Measurements from ENCODE around the gene SLC15A5.
A peak's percentile ranks its signal among the peaks of the same experiment; 100 is the strongest.

The SLC15A5 gene

GRCh38 chr12:16163146-16163545 lies 114.3 kb downstream of the SLC15A5 start:
- no peak for TF ChIP-seq POLR2AphosphoS5 (IDR thresholded peaks at IDR 0.05; ENCODE audit: borderline replicate concordance, low read depth, low read length)
- no peak for TF ChIP-seq EZH2 (IDR thresholded peaks at IDR 0.05)
- TF ChIP-seq FOXP2 (optimal IDR thresholded peaks at IDR 0.05; ENCODE audit: control extremely low read depth, extremely low read length, insufficient read depth), result no peak
- Histone ChIP-seq H3K4me3 (peak overlapping the region; percentile 30), H3K9ac (ENCODE audit: insufficient read length) (no peak overlapping the region), H3K9me3 (ENCODE audit: low read depth, low read length) (no peaks in the 10 kb centered on the region), H3K27ac (no peak overlapping the region), H3K36me3 (ENCODE audit: insufficient read depth, low read length) (no peaks in the 10 kb centered on the region)
- no peak for DNase-seq (ENCODE audit: low read depth, low spot score)

GRCh38 chr12:16159571-16159970 lies 117.9 kb downstream of the SLC15A5 start:
- Histone ChIP-seq H3K36me3 (ENCODE audit: insufficient read depth, low read length) (no peaks in the 10 kb centered on the region), H3K4me3 (no peak overlapping the region), H3K9ac (ENCODE audit: insufficient read length) (no peak overlapping the region), H3K9me3 (ENCODE audit: low read depth, low read length) (no peaks in the 10 kb centered on the region), H3K27ac (no peak overlapping the region)
- TF ChIP-seq FOXP2 (optimal IDR thresholded peaks at IDR 0.05; ENCODE audit: control extremely low read depth, extremely low read length, insufficient read depth) (no peak), EZH2 (IDR thresholded peaks at IDR 0.05) (no peak), POLR2AphosphoS5 (IDR thresholded peaks at IDR 0.05; ENCODE audit: borderline replicate concordance, low read depth, low read length) (no peak)
- DNase-seq (ENCODE audit: low read depth, low spot score), result no peak

GRCh38 chr12:16158050-16158449 lies 119.4 kb downstream of the SLC15A5 start:
- Histone ChIP-seq H3K4me3 (no peak overlapping the region), H3K9ac (ENCODE audit: insufficient read length) (no peak overlapping the region), H3K36me3 (ENCODE audit: insufficient read depth, low read length) (no peaks in the 10 kb centered on the region), H3K27ac (no peak overlapping the region), H3K9me3 (ENCODE audit: low read depth, low read length) (no peaks in the 10 kb centered on the region)
- TF ChIP-seq FOXP2 (optimal IDR thresholded peaks at IDR 0.05; ENCODE audit: control extremely low read depth, extremely low read length, insufficient read depth) (no peak), EZH2 (IDR thresholded peaks at IDR 0.05) (no peak), POLR2AphosphoS5 (IDR thresholded peaks at IDR 0.05; ENCODE audit: borderline replicate concordance, low read depth, low read length) (no peak)
- no peak for DNase-seq (ENCODE audit: low read depth, low spot score)

DNA sequence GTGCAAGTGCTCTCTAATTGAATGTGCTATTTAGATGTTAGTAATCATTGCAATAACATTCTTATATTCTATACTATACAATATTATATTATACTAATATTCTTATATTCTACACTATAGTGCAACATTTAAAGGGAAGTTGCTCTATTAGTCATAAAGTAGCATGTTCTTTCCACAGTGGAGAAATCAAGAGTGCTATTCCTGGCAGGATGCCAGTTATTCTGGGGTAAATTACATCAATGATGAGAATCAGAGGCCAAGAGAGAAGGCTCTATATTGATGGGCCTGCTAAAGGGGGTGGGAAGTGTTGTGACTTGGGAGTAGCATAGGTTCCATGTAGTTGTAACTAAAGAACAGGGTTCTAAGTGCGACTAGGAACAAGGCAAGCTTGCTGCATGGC lies 121.5 kb downstream of the SLC15A5 start:
- no peak overlapping the region for H3K27ac ChIP-seq
- no peak for DNase-seq (ENCODE audit: low read depth, low spot score)
- H3K36me3 ChIP-seq (ENCODE audit: insufficient read depth, low read length), result no peaks in the 10 kb centered on the region
- no peaks in the 10 kb centered on the region for H3K9me3 ChIP-seq (ENCODE audit: low read depth, low read length)
- no peak overlapping the region for H3K9ac ChIP-seq (ENCODE audit: insufficient read length)
- no peak overlapping the region for H3K4me3 ChIP-seq
- no peak for TF ChIP-seq EZH2 (IDR thresholded peaks at IDR 0.05)
- no peak for TF ChIP-seq FOXP2 (optimal IDR thresholded peaks at IDR 0.05; ENCODE audit: control extremely low read depth, extremely low read length, insufficient read depth)
- no peak for TF ChIP-seq POLR2AphosphoS5 (IDR thresholded peaks at IDR 0.05; ENCODE audit: borderline replicate concordance, low read depth, low read length)

DNA sequence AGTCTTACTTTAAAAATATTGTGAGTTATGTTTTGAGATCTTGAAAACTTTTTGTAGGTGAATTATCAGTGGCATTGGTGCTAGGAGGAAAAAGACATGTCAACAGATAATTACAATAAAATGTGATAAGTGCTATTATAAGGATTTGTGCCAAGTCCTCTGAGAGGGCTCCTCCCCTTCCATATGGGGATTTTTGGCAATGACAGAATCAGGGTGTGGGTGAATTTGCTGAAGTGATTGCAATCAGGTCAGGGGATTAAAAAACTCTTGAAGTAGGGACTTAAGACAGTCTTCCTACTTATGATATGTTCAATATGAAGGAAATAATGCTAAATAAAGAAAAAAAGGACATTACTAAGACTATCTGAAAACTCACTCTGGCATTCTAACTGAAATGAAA lies 122.5 kb downstream of the SLC15A5 start:
- Histone ChIP-seq H3K36me3 (ENCODE audit: insufficient read depth, low read length) (no peaks in the 10 kb centered on the region), H3K27ac (no peak overlapping the region), H3K4me3 (no peak overlapping the region), H3K9me3 (ENCODE audit: low read depth, low read length) (no peaks in the 10 kb centered on the region), H3K9ac (ENCODE audit: insufficient read length) (no peak overlapping the region)
- no peak for DNase-seq (ENCODE audit: low read depth, low spot score)
- no peak for TF ChIP-seq FOXP2 (optimal IDR thresholded peaks at IDR 0.05; ENCODE audit: control extremely low read depth, extremely low read length, insufficient read depth)
- TF ChIP-seq POLR2AphosphoS5 (IDR thresholded peaks at IDR 0.05; ENCODE audit: borderline replicate concordance, low read depth, low read length), result no peak
- no peak for TF ChIP-seq EZH2 (IDR thresholded peaks at IDR 0.05)

DNA sequence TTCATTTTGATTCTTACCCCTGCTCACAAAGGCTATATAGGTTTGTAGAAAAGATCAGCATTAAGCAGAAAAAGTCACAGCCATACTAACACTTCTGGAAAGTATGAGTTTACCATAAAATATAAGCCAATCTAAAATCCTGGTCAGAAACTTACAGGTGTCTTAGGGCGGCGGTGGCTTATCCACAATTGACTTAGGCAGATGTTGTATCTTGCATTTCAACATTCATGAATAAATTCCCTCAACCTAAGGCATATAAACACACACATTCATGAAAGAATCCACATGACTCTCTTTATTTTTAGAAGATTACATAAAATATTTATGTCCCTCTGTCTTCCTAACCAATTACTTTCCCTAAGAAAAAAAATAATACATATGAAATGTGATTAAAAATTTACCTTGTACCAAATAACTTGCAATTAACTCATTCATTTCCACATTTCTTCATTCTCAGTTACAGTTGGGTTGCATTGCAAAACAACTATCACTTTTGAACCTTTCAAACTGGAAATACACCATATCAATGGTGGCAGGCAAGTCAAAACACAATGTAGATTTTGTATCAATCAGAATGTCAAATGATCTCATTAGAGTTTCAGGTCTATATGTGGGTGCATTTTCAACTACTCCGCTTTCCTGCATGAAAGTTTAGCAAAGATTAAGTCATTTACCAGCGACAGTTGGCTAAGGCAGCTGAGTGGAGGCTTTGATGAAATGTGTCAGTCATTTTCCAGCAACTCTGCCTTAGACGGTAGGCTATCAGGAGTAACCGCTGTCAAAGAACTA lies 124.4 kb downstream of the SLC15A5 start:
- H3K4me3 ChIP-seq, result no peak overlapping the region
- no peak overlapping the region for H3K9ac ChIP-seq (ENCODE audit: insufficient read length)
- H3K36me3 ChIP-seq (ENCODE audit: insufficient read depth, low read length), result no peaks in the 10 kb centered on the region
- DNase-seq (ENCODE audit: low read depth, low spot score), result no peak
- no peaks in the 10 kb centered on the region for H3K9me3 ChIP-seq (ENCODE audit: low read depth, low read length)
- no peak overlapping the region for H3K27ac ChIP-seq
- no peak for TF ChIP-seq POLR2AphosphoS5 (IDR thresholded peaks at IDR 0.05; ENCODE audit: borderline replicate concordance, low read depth, low read length)
- no peak for TF ChIP-seq EZH2 (IDR thresholded peaks at IDR 0.05)
- no peak for TF ChIP-seq FOXP2 (optimal IDR thresholded peaks at IDR 0.05; ENCODE audit: control extremely low read depth, extremely low read length, insufficient read depth)

DNA sequence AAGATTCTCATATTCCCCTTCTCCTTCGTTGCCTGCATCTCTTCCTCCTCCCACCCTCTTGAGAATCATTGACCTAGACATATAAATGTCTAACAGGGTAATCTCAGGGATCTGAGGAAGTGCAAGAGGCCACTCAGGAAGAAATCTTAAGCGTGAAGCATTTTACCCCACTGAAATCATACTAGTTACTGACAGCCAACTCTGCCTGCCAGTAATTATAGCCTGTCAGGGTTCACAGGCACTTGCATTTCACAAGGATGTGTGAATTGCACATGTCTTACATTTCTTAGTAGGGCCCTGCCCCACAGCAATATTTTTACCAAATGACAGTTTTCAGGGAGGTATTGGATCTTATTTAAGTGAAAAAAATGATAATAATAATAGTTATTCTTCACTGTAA lies 127.2 kb downstream of the SLC15A5 start:
- Histone ChIP-seq H3K36me3 (ENCODE audit: insufficient read depth, low read length) (no peaks in the 10 kb centered on the region), H3K27ac (no peak overlapping the region), H3K4me3 (0 out of 2 replicates have a peak overlapping the region, but pooled peaks have one; percentile 26), H3K9ac (ENCODE audit: insufficient read length) (no peak overlapping the region), H3K9me3 (ENCODE audit: low read depth, low read length) (no peaks in the 10 kb centered on the region)
- TF ChIP-seq FOXP2 (optimal IDR thresholded peaks at IDR 0.05; ENCODE audit: control extremely low read depth, extremely low read length, insufficient read depth) (no peak), POLR2AphosphoS5 (IDR thresholded peaks at IDR 0.05; ENCODE audit: borderline replicate concordance, low read depth, low read length) (no peak), EZH2 (IDR thresholded peaks at IDR 0.05) (no peak)
- DNase-seq (ENCODE audit: low read depth, low spot score), result no peak

DNA sequence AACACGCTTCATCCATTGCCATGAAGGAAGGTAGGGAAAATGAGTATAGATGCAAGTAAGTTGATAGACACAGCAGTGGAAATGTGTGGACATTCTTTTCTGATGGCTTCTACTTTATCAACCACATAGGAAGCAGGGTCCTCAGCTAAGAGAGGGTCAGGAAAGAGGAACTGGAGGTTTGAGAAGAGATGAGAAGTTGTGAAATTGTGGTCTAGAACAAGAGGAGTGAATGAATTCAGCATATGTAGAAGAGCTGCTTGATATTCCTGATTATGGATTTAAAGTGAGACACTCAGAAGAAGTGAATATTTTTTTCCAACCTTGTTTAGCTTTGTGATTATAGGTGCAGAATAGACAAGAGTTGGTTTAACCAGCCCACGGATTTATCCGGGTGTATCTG lies 128.5 kb downstream of the SLC15A5 start:
- H3K27ac ChIP-seq, result no peak overlapping the region
- no peaks in the 10 kb centered on the region for H3K9me3 ChIP-seq (ENCODE audit: low read depth, low read length)
- DNase-seq (ENCODE audit: low read depth, low spot score), result no peak
- H3K9ac ChIP-seq (ENCODE audit: insufficient read length), result no peak overlapping the region
- TF ChIP-seq EZH2 (IDR thresholded peaks at IDR 0.05) (no peak), FOXP2 (optimal IDR thresholded peaks at IDR 0.05; ENCODE audit: control extremely low read depth, extremely low read length, insufficient read depth) (no peak), POLR2AphosphoS5 (IDR thresholded peaks at IDR 0.05; ENCODE audit: borderline replicate concordance, low read depth, low read length) (no peak)
- H3K36me3 ChIP-seq (ENCODE audit: insufficient read depth, low read length), result no peaks in the 10 kb centered on the region
- H3K4me3 ChIP-seq, result no peak overlapping the region
